Stimulated activated CD8-positive, alpha-beta memory T cell treated with anti-CD3 and anti-CD28 coated beads, Interleukin-12 subunit alpha, Interleukin-12 subunit beta, amount 100 ng/mL, for 24 hours (primary cell): ENCODE results near the gene ZMAT3.
"Not testable (repeated sequence)": the region's sequence is repeated elsewhere in the genome, so short reads cannot be mapped to it uniquely, and the experiment has no call there.

Experiments used
- DNase-seq: peaks from one replicate; pipeline ENCODE4 v3.0.0-alpha.2; 2020; ENCODE audit errors: extremely low read depth

Gene ZMAT3, protein sequence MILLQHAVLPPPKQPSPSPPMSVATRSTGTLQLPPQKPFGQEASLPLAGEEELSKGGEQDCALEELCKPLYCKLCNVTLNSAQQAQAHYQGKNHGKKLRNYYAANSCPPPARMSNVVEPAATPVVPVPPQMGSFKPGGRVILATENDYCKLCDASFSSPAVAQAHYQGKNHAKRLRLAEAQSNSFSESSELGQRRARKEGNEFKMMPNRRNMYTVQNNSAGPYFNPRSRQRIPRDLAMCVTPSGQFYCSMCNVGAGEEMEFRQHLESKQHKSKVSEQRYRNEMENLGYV

GRCh38 chr3:179071323-179072099, at the start of gene ZMAT3:
ZMAT3 (minus strand) TSS chr3:179071809; CDS start chr3:179067752, 4,057 bp downstream.
- DNase-seq, result peak; percentile 68

GRCh38 chr3:179116816-179117215, 45.2 kb upstream of the ZMAT3 start:
- DNase-seq, result no peak

DNA sequence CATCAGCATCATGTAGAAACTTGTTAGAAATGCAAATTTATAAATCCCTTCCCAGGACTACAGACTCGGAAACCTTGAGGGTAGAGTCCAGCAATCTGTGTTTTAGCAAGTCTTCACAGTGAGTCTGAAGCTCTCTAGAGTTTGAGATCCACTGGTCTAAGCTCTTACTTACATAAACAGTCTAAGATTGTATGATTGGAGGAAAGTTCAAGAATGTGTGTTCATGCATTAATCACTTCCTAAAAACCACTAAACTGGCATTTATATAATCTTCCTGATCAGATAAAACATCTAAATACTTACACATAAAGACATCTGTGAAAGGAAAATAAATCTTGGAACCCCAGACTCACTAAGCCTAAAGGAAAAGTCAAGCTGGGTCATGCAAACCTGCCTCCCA, 43.8 kb upstream of the ZMAT3 start:
- not testable (repeated sequence) for DNase-seq

DNA sequence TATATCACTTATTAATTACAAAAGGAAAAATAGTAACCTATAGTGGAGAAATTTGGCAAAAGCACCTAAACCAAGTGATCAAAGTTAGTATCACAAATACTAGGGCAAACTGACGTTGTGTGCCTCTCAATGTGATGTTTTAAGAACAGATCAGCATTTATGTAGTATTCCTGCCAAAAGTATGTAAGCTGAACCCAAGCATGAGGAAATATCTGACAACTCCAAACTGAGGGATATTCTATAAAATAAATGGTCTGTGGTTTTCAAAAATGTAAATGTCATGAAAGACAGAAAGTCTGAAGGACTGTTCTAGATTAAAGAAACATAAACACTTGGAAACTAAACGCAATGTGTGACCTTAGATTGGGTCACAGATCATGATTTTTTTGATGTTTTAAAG, 42.3 kb upstream of the ZMAT3 start:
- no peak for DNase-seq

DNA sequence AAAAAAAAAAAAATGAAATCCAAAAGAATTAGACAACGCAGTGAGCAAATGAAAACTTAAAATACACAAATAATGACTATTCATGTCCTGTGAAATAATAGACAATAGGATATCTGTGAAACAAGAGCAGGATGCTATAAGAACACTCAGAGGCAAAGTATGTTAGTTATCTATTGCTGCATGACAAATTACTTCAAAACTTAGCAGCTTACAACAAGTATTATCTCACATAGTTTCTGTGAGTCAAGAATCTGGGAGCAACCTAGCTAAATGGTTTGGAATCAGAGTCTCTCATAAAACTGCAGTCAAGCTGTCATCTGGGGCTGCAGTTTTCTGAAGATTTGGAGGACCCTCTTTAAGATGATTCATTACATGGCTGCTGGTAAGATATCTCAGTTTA, 36.5 kb upstream of the ZMAT3 start:
- DNase-seq, result no peak

DNA sequence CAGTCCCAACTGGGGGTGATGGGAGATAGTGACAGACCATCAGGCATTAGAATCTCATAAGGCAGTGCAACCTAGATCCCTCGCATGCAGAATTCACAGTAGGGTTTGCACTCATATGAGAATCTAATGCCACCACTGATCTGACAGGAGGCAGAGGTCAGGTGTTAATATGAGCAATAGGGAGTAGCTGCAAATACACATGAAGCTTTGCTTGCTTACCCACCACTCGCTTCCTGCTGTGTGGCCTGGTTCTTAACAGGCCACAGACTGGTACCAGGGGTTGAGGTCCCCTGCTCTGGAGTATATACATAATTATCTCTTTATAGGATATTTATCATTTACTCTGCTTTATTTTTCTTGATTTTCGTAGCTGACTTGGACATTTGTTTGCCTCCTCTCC, 36.0 kb upstream of the ZMAT3 start:
- no peak for DNase-seq

GRCh38 chr3:179105881-179106280, 34.3 kb upstream of the ZMAT3 start:
- DNase-seq, result no peak

DNA sequence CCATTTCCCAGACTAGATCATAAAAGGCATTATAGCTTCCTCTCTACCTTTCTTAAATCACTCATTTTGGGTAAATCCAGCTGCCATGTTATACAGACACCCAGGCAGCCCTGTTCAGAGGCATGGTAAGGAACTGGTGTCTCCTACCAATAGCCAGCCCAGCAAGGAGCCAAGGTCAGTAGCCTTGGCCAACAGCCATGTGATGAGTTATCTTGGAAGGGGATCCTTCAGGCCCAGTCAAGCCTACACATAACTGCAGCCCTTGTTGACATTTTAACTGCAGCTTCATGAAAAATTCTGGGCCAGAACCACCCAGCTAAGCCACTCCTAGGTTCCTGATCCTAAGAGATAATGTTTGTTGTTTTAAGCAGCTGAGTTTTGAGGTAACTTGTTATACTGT, 29.0 kb upstream of the ZMAT3 start:
- no peak for DNase-seq

DNA sequence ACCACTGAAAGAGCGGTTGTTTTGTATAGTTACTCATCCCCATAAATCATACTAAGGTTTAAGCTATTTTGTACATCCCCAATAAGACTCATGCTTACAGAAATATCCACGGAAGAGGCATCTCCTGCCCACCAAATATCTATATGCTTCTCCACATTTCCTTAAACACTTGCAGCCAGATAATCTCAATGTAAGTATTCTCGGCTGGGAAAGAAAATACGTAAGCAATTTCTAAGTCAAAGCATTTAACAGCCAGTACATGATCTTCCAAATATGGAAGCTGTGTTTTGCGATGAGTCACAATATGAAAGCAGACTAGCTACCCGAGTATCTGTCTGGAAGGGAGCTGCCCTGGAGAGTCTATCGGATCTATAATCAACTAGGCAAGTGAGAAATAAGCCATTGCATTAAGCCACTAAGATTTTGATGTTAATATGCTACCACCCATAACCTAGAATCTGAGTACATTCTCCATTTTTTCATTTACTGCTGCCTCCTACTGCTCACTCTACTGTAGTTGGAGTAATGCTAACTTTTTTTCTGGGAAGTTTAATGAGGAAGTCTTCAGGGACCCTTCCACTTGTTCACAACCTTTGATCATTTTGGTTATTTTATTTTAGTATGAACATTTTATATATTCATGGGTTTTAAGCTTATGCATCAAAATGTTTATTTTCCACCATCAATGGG, 26.9 kb upstream of the ZMAT3 start:
- DNase-seq, result no peak

- DNase-seq, result no peak
Observed at GRCh38 chr3:179093807-179094206, 22.2 kb upstream of the ZMAT3 start.

- no peak for DNase-seq
Observed at GRCh38 chr3:179091113-179091512, 19.5 kb upstream of the ZMAT3 start.

DNA sequence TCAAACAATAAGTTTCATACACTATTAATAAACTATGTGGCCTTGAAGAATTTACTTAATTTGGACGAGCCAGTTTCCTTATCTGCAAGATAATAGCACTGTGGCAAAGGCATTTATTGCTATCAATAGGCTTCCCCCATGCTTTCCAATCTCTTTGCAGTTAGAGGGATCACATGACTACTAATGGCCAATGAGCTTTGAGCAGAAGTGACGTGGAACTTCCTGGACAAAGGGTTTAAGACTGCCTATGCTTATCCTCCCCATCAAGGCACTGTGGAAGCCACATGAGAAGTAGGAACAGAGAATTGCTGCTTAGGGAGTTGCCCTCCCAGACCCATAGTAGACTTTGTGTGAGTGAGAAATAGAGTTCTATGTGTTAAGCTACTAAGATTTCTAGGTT, 16.7 kb upstream of the ZMAT3 start:
- no peak for DNase-seq

DNA sequence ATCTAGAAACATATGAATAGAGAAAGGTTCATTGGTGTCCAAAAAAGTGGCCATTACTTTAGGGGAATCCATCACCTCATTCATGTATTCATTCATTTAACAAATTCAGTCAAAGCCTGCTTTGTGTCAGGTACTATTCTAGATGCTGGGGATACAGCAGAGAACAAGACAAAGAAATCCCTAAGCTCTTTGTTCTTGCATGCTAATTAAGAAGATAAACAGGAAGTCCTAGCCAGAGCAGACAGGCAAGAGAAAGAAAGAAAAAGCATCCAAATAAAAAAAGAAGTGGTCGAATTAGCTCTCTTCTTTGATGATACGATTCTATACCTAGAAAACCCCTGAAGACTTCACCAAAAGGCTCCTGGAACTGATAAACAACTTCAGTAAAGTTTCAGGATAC, 12.4 kb upstream of the ZMAT3 start:
- DNase-seq, result no peak

- DNase-seq, result no peak
Observed at GRCh38 chr3:179082416-179082815, 10.8 kb upstream of the ZMAT3 start.

GRCh38 chr3:179081885-179082284, 10.3 kb upstream of the ZMAT3 start:
- no peak for DNase-seq

GRCh38 chr3:179079537-179079936, 7.9 kb upstream of the ZMAT3 start:
- DNase-seq, result no peak

- no peak for DNase-seq
Observed at GRCh38 chr3:179076243-179077027, 4.8 kb upstream of the ZMAT3 start.

DNA sequence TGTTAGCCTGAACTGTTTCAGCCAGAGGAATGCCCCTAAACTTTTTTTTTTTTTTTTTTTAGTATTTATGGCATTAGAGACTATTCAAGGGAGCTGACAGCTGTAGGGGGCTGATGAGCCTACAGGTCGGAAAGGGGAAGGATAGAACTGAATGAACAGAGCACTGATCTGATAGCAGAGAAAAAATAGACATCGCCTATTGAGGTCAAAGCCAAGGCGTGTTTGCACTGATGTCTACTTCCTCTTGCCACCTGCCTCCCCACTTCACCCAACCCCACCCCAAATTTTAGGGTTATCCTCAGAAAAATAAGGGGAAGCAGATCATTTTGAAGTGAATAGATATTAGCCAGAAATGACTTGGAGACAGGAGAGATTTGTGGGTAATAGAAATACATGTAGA, 3.0 kb upstream of the ZMAT3 start:
- no peak for DNase-seq

DNA sequence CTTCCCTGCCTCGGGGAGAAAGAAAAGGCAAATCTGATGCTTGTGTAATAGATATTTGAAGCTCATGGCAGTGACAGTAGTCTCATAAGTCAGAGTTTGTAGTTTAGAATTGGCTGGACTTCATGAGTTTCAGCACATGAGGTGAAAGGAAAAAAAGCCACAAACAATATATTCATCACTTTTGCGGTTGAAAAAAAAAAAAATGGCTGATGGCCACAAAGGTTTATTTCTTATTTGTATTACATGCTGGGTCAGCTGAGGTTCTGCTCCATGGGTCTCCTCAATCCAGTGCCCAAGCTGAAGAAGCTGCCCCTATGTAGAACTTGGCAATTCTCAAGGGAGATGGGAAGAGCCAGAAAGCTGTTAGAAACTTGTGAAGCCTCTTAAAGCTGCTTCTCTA, 2.2 kb upstream of the ZMAT3 start:
- no peak for DNase-seq

DNA sequence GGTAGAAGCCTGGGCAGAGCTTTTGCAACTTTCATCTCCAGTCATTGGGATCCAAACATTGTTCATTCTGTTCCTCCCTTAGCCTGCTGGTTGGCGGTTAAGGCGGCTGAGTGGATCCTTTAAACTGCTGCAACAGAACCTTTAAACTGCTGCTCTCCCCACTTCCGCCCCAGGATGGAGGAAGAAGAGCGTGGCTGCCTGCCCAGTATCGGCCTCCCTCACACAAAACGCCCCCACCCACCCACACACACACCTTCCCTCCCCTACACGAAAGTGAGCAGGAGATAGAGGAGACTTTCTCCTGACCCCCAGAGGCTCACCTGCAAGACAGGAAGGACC, 460 bp upstream of the ZMAT3 start:
- peak; percentile 24 for DNase-seq

DNA sequence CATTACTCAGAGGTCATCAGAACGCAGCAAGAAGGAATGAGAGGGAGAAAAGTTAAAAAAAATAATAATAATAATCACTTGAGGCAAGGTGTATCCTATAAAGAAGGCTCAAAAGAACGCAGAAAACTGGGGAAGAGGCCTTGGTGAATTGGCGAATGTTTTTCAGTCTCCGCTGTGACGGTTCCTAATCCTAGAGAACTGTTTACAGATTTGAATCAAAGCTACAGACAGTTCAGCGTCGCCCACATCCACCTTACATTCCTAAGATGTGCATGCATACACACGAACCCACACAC, 634 bp downstream of the ZMAT3 start:
- DNase-seq, result no peak

DNA sequence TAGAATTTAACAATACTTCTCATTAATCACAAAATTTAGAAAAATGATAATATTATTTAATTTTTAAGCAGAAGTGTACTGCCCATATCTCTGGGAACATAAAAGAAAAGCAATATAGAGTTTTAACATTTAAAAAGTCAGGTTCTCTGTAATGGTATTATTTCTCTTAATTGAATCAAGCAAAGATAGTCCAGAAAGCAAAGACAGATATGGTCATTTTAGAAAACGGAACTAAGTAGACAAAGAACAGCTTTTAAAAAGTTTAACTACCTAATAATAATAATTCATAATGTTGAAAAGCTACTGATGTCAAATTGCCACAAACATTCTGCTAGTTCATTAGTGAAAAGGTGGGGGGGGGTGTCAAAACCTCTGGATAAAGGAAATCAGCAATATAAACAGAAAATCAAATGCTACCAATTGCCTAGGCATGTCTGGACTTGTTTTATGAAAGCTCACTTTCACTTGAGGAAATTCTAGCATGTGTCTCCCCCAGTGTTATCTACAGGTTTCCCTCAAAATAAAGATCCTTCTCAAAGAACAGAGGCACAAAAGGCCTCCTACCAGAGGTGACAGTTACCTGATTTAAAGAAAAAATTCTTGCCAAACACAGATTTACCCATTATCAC, 1.7 kb downstream of the ZMAT3 start:
- no peak for DNase-seq
